A549 (cell line): Measurements from ENCODE around the gene TSC22D1. TPM values are rescaled to one million over a fixed set of nuclear protein-coding genes. Genes with fewer than 3 reads are reported as not detected.

Source experiments
- ATAC-seq, 2 experiments: fragments of 200-7000 bp in 1 of 2; fragments of >200 bp in 1 of 2; cut with Nextera tagmentation in 1 of 2; cut with Tn5 transposase in 1 of 2; 3 replicates each; pipeline versions ENCODE4 v1.8.0 to v1.9.1; 2018 to 2020; ENCODE audit warnings: mild to moderate bottlenecking in 1 of 2, moderate library complexity in 1 of 2
- CTCF ChIA-PET: fragments of 300-600 bp; sonication (Branson Sonifier 250); formaldehyde crosslinking; extraction: SDS; loops from one replicate; lab custom pipeline; 2021; ENCODE audit warnings: antibody characterized with exemption, inconsistent platforms; lab: Yijun Ruan, JAX
- POLR2A ChIA-PET: fragments of 350-600 bp; formaldehyde crosslinking; extraction: SDS; loops from one replicate; lab custom pipeline; 2021; ENCODE audit warnings: antibody characterized with exemption, inconsistent platforms; lab: Yijun Ruan, JAX
- DNase-seq, 2 experiments: peaks; one replicate each; pipeline versions ENCODE4 v3.0.0 to v3.0.0-alpha.2; 2011 to 2016; ENCODE audit warnings: low read depth in 1 of 2, low spot score in 1 of 2
- FAIRE-seq: peaks from 2 replicates; lab custom pipeline; 2011; peaks lifted over from hg19 to GRCh38; lab: Jason Lieb, UNC
- H3K27ac ChIP-seq, 2 experiments: fragments of >200 bp; sonication (Bioruptor Twin); formaldehyde crosslinking; 3 replicates each; pipeline ENCODE4 v1.5.1; 2016 to 2017
- H3K4me1 ChIP-seq: fragments of >200 bp; sonication (Bioruptor Twin); formaldehyde crosslinking; 3 replicates; pipeline ENCODE4 v1.6.1; 2016
- H3K4me2 ChIP-seq: fragments of >200 bp; sonication (Bioruptor Twin); formaldehyde crosslinking; 3 replicates; pipeline ENCODE4 v1.6.1; 2016
- H3K4me3 ChIP-seq: fragments of >200 bp; sonication (Bioruptor Twin); formaldehyde crosslinking; 3 replicates; pipeline ENCODE4 v1.5.1; 2016
- H3K9me3 ChIP-seq: fragments of >200 bp; sonication (Bioruptor Twin); formaldehyde crosslinking; 3 replicates; pipeline ENCODE4 v1.6.1; 2016
- BCL3 ChIP-seq: fragments of >200 bp; sonication (Bioruptor Twin); formaldehyde crosslinking; IDR thresholded peaks from 3 replicates; pipeline ENCODE4 v1.6.1; 2016
- BHLHE40 ChIP-seq: IDR thresholded peaks from 2 replicates; pipeline ENCODE4 v1.6.1; 2012; ENCODE audit warnings: low read depth, low read length, inconsistent platforms
- CBX2 ChIP-seq: fragments of 200-600 bp; sonication (generic); IDR thresholded peaks from 2 replicates; pipeline ENCODE4 v1.6.1; 2016; ENCODE audit warnings: low read depth, mild to moderate bottlenecking, borderline replicate concordance
- CBX8 ChIP-seq: fragments of 200-600 bp; sonication (generic); IDR thresholded peaks from 2 replicates; pipeline ENCODE4 v1.6.1; 2016
- CHD2 ChIP-seq: fragments of 150-350 bp; IDR thresholded peaks from 2 replicates; pipeline ENCODE4 v1.6.1; 2014; ENCODE audit warnings: low read length; ENCODE audit not compliant: partially characterized antibody
- EHF ChIP-seq: fragments of 250-450 bp; sonication (Bioruptor Pico); IDR thresholded peaks from 2 replicates; pipeline ENCODE4 v1.5.0; 2020; ENCODE audit warnings: mild to moderate bottlenecking
- ESRRA ChIP-seq: fragments of 150-350 bp; IDR thresholded peaks from 2 replicates; pipeline ENCODE4 v1.6.1; 2014; ENCODE audit warnings: mild to moderate bottlenecking, low read length, borderline replicate concordance
- FOXS1 ChIP-seq: fragments of 250-450 bp; sonication (Bioruptor Pico); IDR thresholded peaks from 2 replicates; pipeline ENCODE4 v1.5.0; 2020; ENCODE audit warnings: mild to moderate bottlenecking, moderate library complexity
- HMGXB4 ChIP-seq: fragments of 250-450 bp; sonication (Bioruptor Pico); IDR thresholded peaks from 2 replicates; pipeline ENCODE4 v1.5.0; 2021; ENCODE audit warnings: mild to moderate bottlenecking, moderate library complexity, borderline replicate concordance
- KDM1A ChIP-seq: fragments of 200-600 bp; sonication (generic); IDR thresholded peaks from 2 replicates; pipeline ENCODE4 v1.6.1; 2016; ENCODE audit warnings: low read depth, mild to moderate bottlenecking
- KDM5A ChIP-seq: fragments of 200-600 bp; sonication (generic); IDR thresholded peaks from 2 replicates; pipeline ENCODE4 v1.6.1; 2016; ENCODE audit warnings: antibody characterized with exemption, mild to moderate bottlenecking
- MAFK ChIP-seq: fragments of 450-650 bp; IDR thresholded peaks from 2 replicates; pipeline ENCODE4 v1.6.1; 2014; ENCODE audit not compliant: partially characterized antibody
- PBX3 ChIP-seq: IDR thresholded peaks from 2 replicates; pipeline ENCODE4 v1.6.1; 2012
- POLR2A ChIP-seq: IDR thresholded peaks from 2 replicates; pipeline ENCODE4 v1.6.1; 2012; ENCODE audit warnings: mild to moderate bottlenecking, low read length
- REST ChIP-seq: fragments of 200-600 bp; sonication (generic); IDR thresholded peaks from 2 replicates; pipeline ENCODE4 v1.6.1; 2016; ENCODE audit warnings: antibody characterized with exemption, mild to moderate bottlenecking, moderate library complexity
- RFX5 ChIP-seq: fragments of 450-650 bp; IDR thresholded peaks from 2 replicates; pipeline ENCODE4 v1.7.1; 2014; ENCODE audit warnings: antibody characterized with exemption, mild to moderate bottlenecking, moderate library complexity
- SREBF2 ChIP-seq: fragments of 450-650 bp; IDR thresholded peaks from 2 replicates; pipeline ENCODE4 v1.6.1; 2014; ENCODE audit warnings: mild to moderate bottlenecking, moderate library complexity
- TFCP2L1 ChIP-seq: fragments of 250-450 bp; sonication (Bioruptor Pico); IDR thresholded peaks from 2 replicates; pipeline ENCODE4 v1.5.0; 2021; ENCODE audit warnings: mild to moderate bottlenecking
- TP53 ChIP-seq: fragments of 250-450 bp; sonication (Bioruptor Pico); IDR thresholded peaks from 2 replicates; pipeline ENCODE4 v1.5.0; 2021; ENCODE audit warnings: mild to moderate bottlenecking, moderate library complexity
- ZC3H11A ChIP-seq: fragments of 450-650 bp; IDR thresholded peaks from 2 replicates; pipeline ENCODE4 v1.6.1; 2014; ENCODE audit warnings: antibody characterized with exemption, mild to moderate bottlenecking
- WGBS: methylation state at CpG from one replicate; pipeline ENCODE4 v1.1.6; 2017; ENCODE audit errors: missing lambda C conversion rate; 5-methylcytosine and 5-hydroxymethylcytosine counted together
- polyA plus RNA-seq, 4 experiments: library from polyadenylated mRNA; depleted of rRNA in 3 of 4; stranded (reverse); fragments of >200 nt; fragmentation: RNase III in 1 of 4; extraction: RNeasy Plus Mini Kit Qiagen cat#74134 plus additional on column Dnase treatment in 1 of 4; gene quantifications; 2 replicates in 3 of 4; 3 replicates in 1 of 4; pipeline ENCODE4 v1.2.3, GENCODE V29; 2011 to 2017

The TSC22D1 gene
- polyA plus RNA-seq, 2 of the 4 experiments (the other 2 are of a cell fraction) = 66.8 to 196 TPM

GRCh38 chr13:44506251-44506650 is 69.9 kb downstream of the TSC22D1 start:
- no peak for ATAC-seq
- 100% methylated on average over 3 of the region's 3 CpGs for WGBS
- POLR2A ChIA-PET = no interaction called here
- Histone ChIP-seq H3K4me1 (no peaks in the 10 kb centered on the region), H3K27ac (no peak overlapping the region), H3K4me2 (no peak overlapping the region), H3K9me3 (no peaks in the 10 kb centered on the region), H3K4me3 (no peak overlapping the region)
- CTCF ChIA-PET = interaction anchor here (0.6 to 1.4 kb wide), 2 partner anchors 23 to 571 kb away, joined by 4 to 5 read pairs; no protein-coding TSS in a partner anchor
- no peak for DNase-seq
- TF ChIP-seq CBX8 (no peak), TP53 (CRISPR knock-in tag) (no peak), CHD2 (no peak), BCL3 (no peak), TFCP2L1 (CRISPR knock-in tag) (no peak), ZC3H11A (no peak)
- FAIRE-seq = no peak

- no peak for DNase-seq
- H3K4me3 ChIP-seq = no peak overlapping the region
- H3K9me3 ChIP-seq = no peaks in the 10 kb centered on the region
- no peak for FAIRE-seq
- H3K4me1 ChIP-seq = peaks cover 9% of the 10 kb centered on the region; the same call in 2 of the 3 replicates
- POLR2A ChIA-PET = interaction anchor here (0.7 kb wide), 1 partner anchor 349 kb away, joined by 3 read pairs; no protein-coding TSS in a partner anchor
- H3K4me2 ChIP-seq = no peak overlapping the region
- TF ChIP-seq POLR2A (no peak), TP53 (CRISPR knock-in tag) (no peak), HMGXB4 (CRISPR knock-in tag) (no peak), REST (no peak), FOXS1 (CRISPR knock-in tag) (no peak), KDM5A (no peak), CBX2 (no peak), EHF (CRISPR knock-in tag) (no peak), MAFK (no peak), KDM1A (no peak), BHLHE40 (no peak), PBX3 (no peak), RFX5 (no peak), ESRRA (no peak), SREBF2 (no peak)
- 90% methylated on average over 4 of the region's 4 CpGs for WGBS
- no peak overlapping the region for H3K27ac ChIP-seq
- ATAC-seq = no peak
- CTCF ChIA-PET = no interaction called here
These were observed 72.0 kb downstream of the TSC22D1 start for GRCh38 chr13:44504116-44504515.
